GM21825 (cell line): Measurements from ENCODE around the gene CDK5R2.

Source experiments
- ATAC-seq: cut with Tn5 transposase; IDR thresholded peaks from one replicate; pipeline ENCODE4 v1.9.1; 2021; ENCODE audit warnings: mild to moderate bottlenecking, moderate library complexity; ENCODE audit not compliant: unreplicated experiment

Gene CDK5R2

GRCh38 chr2:218986148-218986761 is 26.8 kb downstream of the CDK5R2 start:
- no peak for ATAC-seq

- ATAC-seq: no peak
Measured at GRCh38 chr2:218988164-218988563, 28.7 kb downstream of the CDK5R2 start.

- ATAC-seq: no peak
Measured at GRCh38 chr2:218988650-218989049, 29.2 kb downstream of the CDK5R2 start.

- ATAC-seq: no peak
Measured at GRCh38 chr2:218990052-218990451, 30.6 kb downstream of the CDK5R2 start.

GRCh38 chr2:218990612-218991011 is 31.1 kb downstream of the CDK5R2 start:
- ATAC-seq: no peak

GRCh38 chr2:218991674-218992168 is 32.3 kb downstream of the CDK5R2 start:
- no peak for ATAC-seq

GRCh38 chr2:218992196-218992595 is 32.7 kb downstream of the CDK5R2 start:
- ATAC-seq: no peak

GRCh38 chr2:218992703-218993344 is 33.4 kb downstream of the CDK5R2 start:
- ATAC-seq: no peak

GRCh38 chr2:218993345-218994315 is 34.2 kb downstream of the CDK5R2 start, which contains the start of gene CRYBA2:
Gene CRYBA2, minus strand, starts transcription at chr2:218993422. Its CDS starts 246 bp downstream, at chr2:218993176.
- ATAC-seq: no peak

GRCh38 chr2:218995561-218995960 is 36.1 kb downstream of the CDK5R2 start:
- no peak for ATAC-seq

- no peak for ATAC-seq
Measured at GRCh38 chr2:218995972-218996711, 36.7 kb downstream of the CDK5R2 start.

- no peak for ATAC-seq
Measured at GRCh38 chr2:218996937-218997336, 37.5 kb downstream of the CDK5R2 start.

- ATAC-seq: no peak
Measured at GRCh38 chr2:218997731-218998130, 38.3 kb downstream of the CDK5R2 start.

- no peak for ATAC-seq
Measured at GRCh38 chr2:218998414-218999002, 39.0 kb downstream of the CDK5R2 start.

GRCh38 chr2:218999021-218999880 is 39.8 kb downstream of the CDK5R2 start:
- no peak for ATAC-seq

- no peak for ATAC-seq
Measured at GRCh38 chr2:218999881-219000568, 40.6 kb downstream of the CDK5R2 start.

GRCh38 chr2:219000569-219000960 is 41.1 kb downstream of the CDK5R2 start:
- no peak for ATAC-seq

- ATAC-seq: no peak
Measured at GRCh38 chr2:219001100-219001576, 41.7 kb downstream of the CDK5R2 start.
